Psoas muscle (tissue), 8 donors: ENCODE data around the gene BRIP1. TPM values are rescaled to one million over a fixed set of nuclear protein-coding genes. Genes with fewer than 3 reads are reported as not detected.
"Not testable (repeated sequence)": the region's sequence is repeated elsewhere in the genome, so short reads cannot be mapped to it uniquely, and the experiment has no call there.

Experiments
- ATAC-seq, 4 donors: fragments of 200-7000 bp; cut with Tn5 transposase; one replicate each; pipeline ENCODE4 v1.9.1; 2020; ENCODE audit warnings: moderate library complexity in 3 of 4, mild to moderate bottlenecking in 2 of 4
- DNase-seq, 2 donors: peaks; one replicate each; pipeline ENCODE4 v3.0.0-alpha.2; 2020
- H3K27ac ChIP-seq: fragments of 200-600 bp; one replicate; pipeline ENCODE4 v1.8.0; 2022
- H3K27me3 ChIP-seq, 3 donors: fragments of 200-600 bp in 1 of 3; one replicate each; pipeline versions ENCODE4 v1.6.1 to v1.8.0; 2013 to 2022; ENCODE audit warnings: low read length in 2 of 3, mild to moderate bottlenecking in 2 of 3, moderate library complexity in 1 of 3; ENCODE audit not compliant: insufficient read depth in 3 of 3
- H3K36me3 ChIP-seq, 2 donors: fragments of 200-600 bp in 1 of 2; one replicate each; pipeline versions ENCODE4 v1.6.1 to v1.8.0; 2013 to 2022; ENCODE audit warnings: low read depth in 1 of 2, mild to moderate bottlenecking in 1 of 2, moderate library complexity in 1 of 2; ENCODE audit not compliant: insufficient read depth in 1 of 2
- H3K4me1 ChIP-seq: fragments of 200-600 bp; one replicate; pipeline ENCODE4 v1.8.0; 2022
- H3K4me3 ChIP-seq: fragments of 200-600 bp; one replicate; pipeline ENCODE4 v1.8.0; 2022; ENCODE audit warnings: mild to moderate bottlenecking
- H3K9me3 ChIP-seq: fragments of 200-600 bp; one replicate; pipeline ENCODE4 v1.8.0; 2022
- WGBS, 3 donors: extraction: QIAGEN DNeasy Blood & Tissue Kit; methylation state at CpG; one replicate each; pipeline versions ENCODE4 v1.1.6 to v1.1.7; 2013; 5-methylcytosine and 5-hydroxymethylcytosine counted together
- intact Hi-C, 2 donors: fragments of 100-400 bp; cut with DNase I; formaldehyde crosslinking; loops; one replicate each; pipeline versions ENCODE4 v1.11.0 to v1.14.2; 2022
- polyA plus RNA-seq, 3 donors: library from polyadenylated mRNA; stranded (reverse); fragments of 200-250 nt; gene quantifications; one replicate each; pipeline ENCODE4 v1.2.3, GENCODE V29; 2013
- total RNA-seq, 4 donors: library from RNA; stranded (reverse); fragmentation: NEBNext Ultra II Directional in 2 of 4; extraction: Animal tissue kit (Norgen Biotek cat#: 25700) in 2 of 4; gene quantifications; one replicate each; pipeline versions ENCODE4 v1.2.1 to v1.2.4, GENCODE V29; 2021 to 2023
- TF ChIP-seq, protein P1 (sequence below): fragments of 200-600 bp; IDR thresholded peaks from one replicate; pipeline ENCODE4 v1.8.0; 2022; ENCODE audit warnings: antibody characterized with exemption
- donor health status: healthy with polysubstance abuse.
- donor health status: DM: no; HTN: no; CAD: no; lungs with moderate emphysema.
- donor health status: Bipolar disorder and iron deficiency.
- donor health status: healthy.
- donor health status: DM: yes; HTN: yes; CAD: no.
- donor health status: DM: no; HTN: no; CAD: no.
- donor health status: DM: no; HTN: no; CAD: no.
- donor health status: DM: yes; HTN: yes; CAD: no.

Gene BRIP1
- total and polyA plus RNA-seq, 7 donors = 0.03 to 0.40 (median 0.19) TPM; not detected in 1

DNA sequence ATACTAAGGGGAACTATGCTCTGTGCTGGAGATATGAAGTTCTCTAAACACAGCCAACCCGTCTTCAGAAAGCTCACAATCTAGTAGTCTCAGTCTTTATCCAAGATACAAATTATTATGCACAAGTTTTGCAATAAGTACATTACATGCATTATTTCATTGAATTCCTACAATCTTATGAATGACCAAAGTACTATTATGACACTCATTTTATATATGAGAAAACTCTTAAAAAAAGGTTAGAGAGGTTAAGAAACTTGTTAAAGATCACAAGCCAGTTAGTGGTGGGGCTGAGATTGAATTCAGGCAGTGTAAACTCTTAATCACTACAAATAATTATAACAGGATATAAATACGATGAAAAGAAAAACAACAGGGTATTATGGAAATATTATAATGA is 4.7 kb upstream of the BRIP1 start:
- intact Hi-C loops = no loop called here
- peaks cover 0 to 68% of the 10 kb centered on the region in 2 donors for H3K36me3 ChIP-seq
- H3K9me3 ChIP-seq = no peaks in the 10 kb centered on the region
- DNase-seq = no peak
- no peak overlapping the region for H3K4me3 ChIP-seq
- no peak for ATAC-seq
- 93 to 98% (median 96%) methylated on average over 2 of the region's 2 CpGs for WGBS, 3 donors
- H3K27me3 ChIP-seq = no peaks in the 10 kb centered on the region
- peaks cover 4% of the 10 kb centered on the region for H3K4me1 ChIP-seq
- TF ChIP-seq, protein P1, sequence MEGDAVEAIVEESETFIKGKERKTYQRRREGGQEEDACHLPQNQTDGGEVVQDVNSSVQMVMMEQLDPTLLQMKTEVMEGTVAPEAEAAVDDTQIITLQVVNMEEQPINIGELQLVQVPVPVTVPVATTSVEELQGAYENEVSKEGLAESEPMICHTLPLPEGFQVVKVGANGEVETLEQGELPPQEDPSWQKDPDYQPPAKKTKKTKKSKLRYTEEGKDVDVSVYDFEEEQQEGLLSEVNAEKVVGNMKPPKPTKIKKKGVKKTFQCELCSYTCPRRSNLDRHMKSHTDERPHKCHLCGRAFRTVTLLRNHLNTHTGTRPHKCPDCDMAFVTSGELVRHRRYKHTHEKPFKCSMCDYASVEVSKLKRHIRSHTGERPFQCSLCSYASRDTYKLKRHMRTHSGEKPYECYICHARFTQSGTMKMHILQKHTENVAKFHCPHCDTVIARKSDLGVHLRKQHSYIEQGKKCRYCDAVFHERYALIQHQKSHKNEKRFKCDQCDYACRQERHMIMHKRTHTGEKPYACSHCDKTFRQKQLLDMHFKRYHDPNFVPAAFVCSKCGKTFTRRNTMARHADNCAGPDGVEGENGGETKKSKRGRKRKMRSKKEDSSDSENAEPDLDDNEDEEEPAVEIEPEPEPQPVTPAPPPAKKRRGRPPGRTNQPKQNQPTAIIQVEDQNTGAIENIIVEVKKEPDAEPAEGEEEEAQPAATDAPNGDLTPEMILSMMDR = no peak
- no peak overlapping the region for H3K27ac ChIP-seq

DNA sequence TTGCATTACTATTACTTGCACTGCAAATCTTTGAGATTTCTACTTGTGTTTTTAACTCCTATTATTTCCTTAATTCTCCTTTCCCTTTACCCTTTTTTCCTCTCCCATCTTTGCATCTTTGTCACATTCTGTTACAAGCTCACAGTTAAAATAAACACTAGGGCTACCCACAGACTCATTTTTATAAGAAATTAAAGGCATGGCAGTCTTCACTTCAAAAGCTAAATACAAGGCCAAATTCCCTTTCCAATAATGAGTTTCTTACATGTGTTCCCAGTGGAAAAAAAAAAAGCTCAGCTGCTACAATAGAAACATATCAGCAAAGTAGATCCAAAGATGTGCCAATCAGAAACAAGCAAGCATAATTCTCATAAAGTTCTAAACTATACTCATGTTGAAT is 3.7 kb upstream of the BRIP1 start:
- no peak for DNase-seq
- H3K27me3 ChIP-seq = no peaks in the 10 kb centered on the region
- H3K27ac ChIP-seq = no peak overlapping the region
- ATAC-seq = no peak
- peaks cover 0 to 60% of the 10 kb centered on the region in 2 donors for H3K36me3 ChIP-seq
- H3K4me1 ChIP-seq = peaks cover 9% of the 10 kb centered on the region
- no peak overlapping the region for H3K4me3 ChIP-seq
- intact Hi-C loops = no loop called here
- TF ChIP-seq, protein P1 = no peak
- no peaks in the 10 kb centered on the region for H3K9me3 ChIP-seq

DNA sequence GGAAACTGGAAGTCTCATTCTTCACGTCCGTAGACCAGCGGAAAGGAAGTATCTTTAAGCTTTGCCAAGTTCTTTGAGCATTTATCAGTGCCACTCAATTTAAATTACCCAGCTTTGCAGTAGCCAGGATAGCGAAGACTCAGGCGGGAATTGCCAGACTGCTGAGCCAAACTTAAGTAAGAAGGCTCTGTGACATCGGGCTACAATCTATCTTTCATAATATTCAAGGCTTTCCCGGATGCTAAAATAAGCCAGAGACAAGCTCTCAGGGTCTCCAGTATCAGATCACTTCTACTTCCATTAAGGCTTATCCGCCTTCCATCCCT is 436 bp upstream of the BRIP1 start:
- TF ChIP-seq, protein P1 = no peak
- 1 to 2% (median 2%) methylated on average over 8 of the region's 8 CpGs for WGBS, 3 donors
- H3K27me3 ChIP-seq = no peaks in the 10 kb centered on the region
- H3K9me3 ChIP-seq = no peaks in the 10 kb centered on the region
- H3K4me3 ChIP-seq = peak overlapping the region; percentile 82
- H3K27ac ChIP-seq = peak overlapping the region; percentile 70
- peak; percentile 45 to 75 (median 56) for ATAC-seq
- peaks cover 0 to 28% of the 10 kb centered on the region in 2 donors for H3K36me3 ChIP-seq
- no peak for DNase-seq
- intact Hi-C loops = no loop called here
- H3K4me1 ChIP-seq = peaks cover 9% of the 10 kb centered on the region

DNA sequence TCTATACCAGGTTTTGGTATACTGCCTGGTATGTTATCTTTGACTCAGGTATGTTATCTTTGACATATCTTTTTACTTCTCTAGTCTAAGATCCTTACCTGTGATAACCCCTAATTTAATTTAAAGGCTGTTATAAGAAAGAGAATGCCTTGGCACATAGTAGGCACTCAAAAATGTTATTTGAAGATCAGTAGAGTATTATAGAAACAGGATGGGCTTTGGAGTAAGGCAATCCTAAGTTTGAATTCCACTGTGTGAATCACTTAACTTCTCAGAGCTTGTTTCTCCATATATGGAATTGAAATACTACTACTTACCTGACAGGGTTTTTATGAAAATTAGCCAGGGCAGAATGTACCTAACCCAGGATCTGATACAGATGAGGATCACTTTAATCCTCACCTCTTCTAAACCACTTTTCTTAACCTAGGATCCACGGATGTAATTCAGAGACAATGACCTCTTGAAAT is 1.2 kb downstream of the BRIP1 start:
- DNase-seq (no peak), ATAC-seq (no peak)
- Histone ChIP-seq H3K27me3 (no peaks in the 10 kb centered on the region), H3K4me1 (peaks cover 9% of the 10 kb centered on the region), H3K27ac (no peak overlapping the region), H3K4me3 (no peak overlapping the region), H3K36me3 (peaks cover 0 to 11% of the 10 kb centered on the region in 2 donors), H3K9me3 (no peaks in the 10 kb centered on the region)
- TF ChIP-seq, protein P1 = no peak
- intact Hi-C loops = no loop called here
- 30 to 31% (median 30%) methylated on average over 1 of the region's 1 CpG for WGBS, 3 donors

DNA sequence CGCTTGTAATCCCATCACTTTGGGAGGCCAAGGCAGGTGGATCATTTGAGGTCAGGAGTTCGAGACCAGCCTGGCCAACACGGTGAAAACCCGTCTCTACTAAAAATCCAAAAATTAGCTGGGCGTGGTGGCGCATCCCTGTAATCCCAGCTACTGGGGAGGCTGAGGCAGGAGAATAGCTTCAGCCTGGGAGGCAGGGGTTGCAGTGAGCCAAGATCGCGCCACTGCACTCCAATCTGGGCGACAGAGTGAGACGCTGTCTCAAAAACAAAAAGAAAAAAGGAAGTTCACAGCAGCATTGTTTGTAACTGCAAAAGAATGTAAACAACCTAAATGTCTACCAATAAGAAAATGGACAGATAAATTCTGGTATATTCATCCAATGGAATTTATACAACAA is 2.9 kb downstream of the BRIP1 start:
- intact Hi-C loops, H3K27ac ChIP-seq, ATAC-seq, DNase-seq, H3K4me3 ChIP-seq, H3K9me3 ChIP-seq, H3K27me3 ChIP-seq, H3K4me1 ChIP-seq, H3K36me3 ChIP-seq: not testable (repeated sequence)
- WGBS, 3 donors = 89 to 93% (median 91%) methylated on average over 10 of the region's 10 CpGs
